ENCODE measurements around the gene PRKG1. TPM values are rescaled to one million over a fixed set of nuclear protein-coding genes. Genes with fewer than 3 reads are reported as not detected.

The PRKG1 gene
- total and polyA plus RNA-seq, 2 donors (not counting 1 experiment from before 2014, with no cell fraction given), result 45.8 to 71.8 TPM

DNA sequence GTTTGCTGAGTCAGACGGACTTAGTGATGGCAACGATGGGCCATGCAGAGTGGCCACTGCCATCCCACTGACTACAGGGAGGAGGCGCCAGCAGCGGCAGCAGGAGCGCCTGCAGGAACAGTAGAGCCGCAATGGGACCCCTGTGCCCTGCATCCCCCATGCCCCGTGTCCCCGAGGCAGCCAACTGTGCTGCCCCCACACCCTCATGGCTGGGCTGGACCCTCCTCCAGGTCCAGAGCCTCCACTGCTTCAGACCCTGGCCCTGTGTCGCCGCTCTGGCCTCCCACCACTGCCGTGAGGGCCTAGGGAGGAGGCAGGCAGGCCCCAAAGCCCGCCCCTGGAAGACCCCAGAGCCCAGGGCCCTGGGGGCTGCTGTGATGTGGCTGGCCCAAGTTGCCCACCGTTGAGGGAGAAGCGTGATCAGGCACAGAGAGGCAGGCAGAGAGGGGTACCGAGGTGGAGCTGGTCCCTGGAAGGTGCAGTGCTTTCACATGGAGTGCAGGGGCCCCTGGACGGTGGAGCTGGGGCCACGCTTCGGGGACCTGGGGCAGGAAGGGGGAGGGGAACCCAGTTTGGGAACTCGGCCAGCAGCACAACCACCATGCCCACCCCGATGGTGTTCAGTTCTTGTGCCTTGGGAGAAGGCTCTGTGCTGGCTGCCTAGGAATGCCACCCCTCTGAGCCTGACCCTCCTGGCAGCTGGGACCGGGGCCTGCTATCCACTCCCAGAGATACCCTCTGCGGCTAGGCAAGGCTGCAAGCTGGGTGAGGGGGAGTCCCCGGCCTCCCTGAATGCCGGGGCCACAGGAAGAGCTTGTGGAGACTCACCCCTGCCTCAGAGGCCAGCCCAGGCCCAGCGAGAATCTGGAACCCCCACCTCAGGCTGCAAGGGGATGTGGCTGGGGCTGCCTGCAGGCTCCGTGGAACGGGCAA lies 1272.4 kb downstream of the PRKG1 start:
- Histone ChIP-seq H3K9me3 (ENCODE audit: control insufficient read depth, insufficient read depth, low read depth, low read length) (no peaks in the 10 kb centered on the region), H3K4me3 (replicated peaks in 1 of 4; ENCODE audit: control extremely low read depth in 1 of 4, insufficient read depth in 1 of 4, low read depth in 3 of 4, low read length in 4 of 4) (no peak overlapping the region), H3K27me3 (ENCODE audit: control insufficient read depth, insufficient read depth, low read length) (no peaks in the 10 kb centered on the region), H3K79me2 (ENCODE audit: control insufficient read depth, insufficient read depth, low read length) (no peaks in the 10 kb centered on the region), H4K20me1 (ENCODE audit: control insufficient read depth, extremely low read depth, insufficient read depth, low read length) (no peaks in the 10 kb centered on the region), H3K9ac (ENCODE audit: insufficient read depth, low read length) (no peak overlapping the region), H3K36me3 (ENCODE audit: control insufficient read depth, insufficient read depth, low read length) (no peaks in the 10 kb centered on the region), H3K4me2 (ENCODE audit: extremely low read depth, insufficient read depth, low read length) (no peak overlapping the region), H3K27ac (ENCODE audit: insufficient read depth, low read length) (no peak overlapping the region), H2AFZ (ENCODE audit: low read length) (no peak overlapping the region), H3K4me1 (ENCODE audit: control insufficient read depth, extremely low read depth, insufficient read depth, low read length) (no peaks in the 10 kb centered on the region)
- TF ChIP-seq, protein P1, sequence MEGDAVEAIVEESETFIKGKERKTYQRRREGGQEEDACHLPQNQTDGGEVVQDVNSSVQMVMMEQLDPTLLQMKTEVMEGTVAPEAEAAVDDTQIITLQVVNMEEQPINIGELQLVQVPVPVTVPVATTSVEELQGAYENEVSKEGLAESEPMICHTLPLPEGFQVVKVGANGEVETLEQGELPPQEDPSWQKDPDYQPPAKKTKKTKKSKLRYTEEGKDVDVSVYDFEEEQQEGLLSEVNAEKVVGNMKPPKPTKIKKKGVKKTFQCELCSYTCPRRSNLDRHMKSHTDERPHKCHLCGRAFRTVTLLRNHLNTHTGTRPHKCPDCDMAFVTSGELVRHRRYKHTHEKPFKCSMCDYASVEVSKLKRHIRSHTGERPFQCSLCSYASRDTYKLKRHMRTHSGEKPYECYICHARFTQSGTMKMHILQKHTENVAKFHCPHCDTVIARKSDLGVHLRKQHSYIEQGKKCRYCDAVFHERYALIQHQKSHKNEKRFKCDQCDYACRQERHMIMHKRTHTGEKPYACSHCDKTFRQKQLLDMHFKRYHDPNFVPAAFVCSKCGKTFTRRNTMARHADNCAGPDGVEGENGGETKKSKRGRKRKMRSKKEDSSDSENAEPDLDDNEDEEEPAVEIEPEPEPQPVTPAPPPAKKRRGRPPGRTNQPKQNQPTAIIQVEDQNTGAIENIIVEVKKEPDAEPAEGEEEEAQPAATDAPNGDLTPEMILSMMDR (conservative IDR thresholded peaks at IDR 0.05 in 1 of 2, IDR thresholded peaks at IDR 0.05 in 1 of 2; ENCODE audit: low read depth in 1 of 2, low read length in 2 of 2), result no peak
- no peak for TF ChIP-seq EZH2 (IDR thresholded peaks at IDR 0.05; ENCODE audit: low read length, missing control alignments)
- DNase-seq (ENCODE audit: low read depth in 2 of 2), result no peak

DNA sequence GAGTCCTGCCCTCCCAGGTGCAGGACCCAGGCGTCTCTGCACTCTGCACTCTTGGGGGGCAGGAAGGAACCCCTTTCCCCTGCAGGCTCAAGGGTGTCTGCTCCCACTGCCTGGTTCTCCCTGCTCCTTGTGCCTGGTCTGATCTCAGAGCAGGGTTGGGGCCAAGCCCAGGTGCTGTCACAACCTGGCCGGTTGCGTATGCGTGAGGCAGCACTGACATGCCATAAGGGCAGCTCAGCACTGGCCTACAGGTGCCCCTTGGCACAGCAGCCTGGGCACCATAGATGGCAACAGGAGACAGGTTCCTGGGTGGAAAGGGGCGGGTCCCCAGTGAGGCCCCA lies 1273.0 kb downstream of the PRKG1 start:
- Histone ChIP-seq H3K27ac (ENCODE audit: insufficient read depth, low read length) (no peak overlapping the region), H3K9ac (ENCODE audit: insufficient read depth, low read length) (no peak overlapping the region), H3K79me2 (ENCODE audit: control insufficient read depth, insufficient read depth, low read length) (no peaks in the 10 kb centered on the region), H3K9me3 (ENCODE audit: control insufficient read depth, insufficient read depth, low read depth, low read length) (no peaks in the 10 kb centered on the region), H2AFZ (ENCODE audit: low read length) (no peak overlapping the region), H4K20me1 (ENCODE audit: control insufficient read depth, extremely low read depth, insufficient read depth, low read length) (no peaks in the 10 kb centered on the region), H3K4me3 (replicated peaks in 1 of 4; ENCODE audit: control extremely low read depth in 1 of 4, insufficient read depth in 1 of 4, low read depth in 3 of 4, low read length in 4 of 4) (no peak overlapping the region), H3K4me1 (ENCODE audit: control insufficient read depth, extremely low read depth, insufficient read depth, low read length) (no peaks in the 10 kb centered on the region), H3K27me3 (ENCODE audit: control insufficient read depth, insufficient read depth, low read length) (no peaks in the 10 kb centered on the region), H3K4me2 (ENCODE audit: extremely low read depth, insufficient read depth, low read length) (no peak overlapping the region), H3K36me3 (ENCODE audit: control insufficient read depth, insufficient read depth, low read length) (no peaks in the 10 kb centered on the region)
- no peak for TF ChIP-seq EZH2 (IDR thresholded peaks at IDR 0.05; ENCODE audit: low read length, missing control alignments)
- TF ChIP-seq, protein P1 (conservative IDR thresholded peaks at IDR 0.05 in 1 of 2, IDR thresholded peaks at IDR 0.05 in 1 of 2; ENCODE audit: low read depth in 1 of 2, low read length in 2 of 2), result no peak
- DNase-seq (ENCODE audit: low read depth in 2 of 2), result no peak

Other genes with a start within 250 kb of the PRKG1 start
- not detected in 2 replicates for gene A1CF, start 188.9 kb upstream of the PRKG1 start, total RNA-seq
- not detected in 2 replicates for gene A1CF, start 188.9 kb upstream of the PRKG1 start, polyA plus RNA-seq